ENCODE data around the gene GPA33.

The GPA33 gene

GRCh38 chr1:167086033-167086432 lies 4.1 kb downstream of the GPA33 start:
- H3K4me3 ChIP-seq (ENCODE audit: low read depth, low read length): no peak overlapping the region
- TF ChIP-seq MAX (IDR thresholded peaks at IDR 0.05; ENCODE audit: low read depth, low read length): no peak
- no peak for TF ChIP-seq MYC (IDR thresholded peaks at IDR 0.05; ENCODE audit: low read depth, low read length)
- TF ChIP-seq POLR2A (IDR thresholded peaks at IDR 0.05; ENCODE audit: extremely low read depth, insufficient read length): no peak
- TF ChIP-seq, protein P1, sequence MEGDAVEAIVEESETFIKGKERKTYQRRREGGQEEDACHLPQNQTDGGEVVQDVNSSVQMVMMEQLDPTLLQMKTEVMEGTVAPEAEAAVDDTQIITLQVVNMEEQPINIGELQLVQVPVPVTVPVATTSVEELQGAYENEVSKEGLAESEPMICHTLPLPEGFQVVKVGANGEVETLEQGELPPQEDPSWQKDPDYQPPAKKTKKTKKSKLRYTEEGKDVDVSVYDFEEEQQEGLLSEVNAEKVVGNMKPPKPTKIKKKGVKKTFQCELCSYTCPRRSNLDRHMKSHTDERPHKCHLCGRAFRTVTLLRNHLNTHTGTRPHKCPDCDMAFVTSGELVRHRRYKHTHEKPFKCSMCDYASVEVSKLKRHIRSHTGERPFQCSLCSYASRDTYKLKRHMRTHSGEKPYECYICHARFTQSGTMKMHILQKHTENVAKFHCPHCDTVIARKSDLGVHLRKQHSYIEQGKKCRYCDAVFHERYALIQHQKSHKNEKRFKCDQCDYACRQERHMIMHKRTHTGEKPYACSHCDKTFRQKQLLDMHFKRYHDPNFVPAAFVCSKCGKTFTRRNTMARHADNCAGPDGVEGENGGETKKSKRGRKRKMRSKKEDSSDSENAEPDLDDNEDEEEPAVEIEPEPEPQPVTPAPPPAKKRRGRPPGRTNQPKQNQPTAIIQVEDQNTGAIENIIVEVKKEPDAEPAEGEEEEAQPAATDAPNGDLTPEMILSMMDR (IDR thresholded peaks at IDR 0.05; ENCODE audit: low read depth, low read length): no peak
- DNase-seq (ENCODE audit: low read depth): no peak

- H3K4me3 ChIP-seq (ENCODE audit: low read depth, low read length): no peak overlapping the region
- DNase-seq (ENCODE audit: low read depth): no peak
- TF ChIP-seq POLR2A (IDR thresholded peaks at IDR 0.05; ENCODE audit: extremely low read depth, insufficient read length) (no peak), MYC (IDR thresholded peaks at IDR 0.05; ENCODE audit: low read depth, low read length) (no peak), MAX (IDR thresholded peaks at IDR 0.05; ENCODE audit: low read depth, low read length) (no peak)
- TF ChIP-seq, protein P1 (IDR thresholded peaks at IDR 0.05; ENCODE audit: low read depth, low read length): no peak
Observed at GRCh38 chr1:167084757-167085156, 5.4 kb downstream of the GPA33 start.

DNA sequence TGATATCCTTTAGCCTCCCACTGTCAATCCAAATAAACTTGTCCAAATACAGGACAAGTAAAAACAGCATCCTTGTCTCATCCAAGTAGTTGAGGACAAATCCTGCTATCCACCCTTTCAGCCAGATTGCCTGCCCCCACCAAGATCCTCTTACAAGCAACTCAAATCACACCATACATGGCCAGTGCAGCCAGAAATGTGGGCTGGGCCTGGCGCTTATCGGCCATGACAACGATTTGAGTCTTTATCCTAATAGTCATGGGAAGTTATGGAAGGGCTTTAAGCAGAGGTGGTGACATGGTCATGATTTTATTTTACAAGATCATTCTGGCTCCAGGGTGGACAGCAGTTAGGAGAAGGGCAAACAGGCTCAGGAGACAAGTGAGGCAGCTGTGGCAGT lies 6.3 kb downstream of the GPA33 start:
- DNase-seq (ENCODE audit: low read depth): no peak
- no peak for TF ChIP-seq MYC (IDR thresholded peaks at IDR 0.05; ENCODE audit: low read depth, low read length)
- no peak for TF ChIP-seq MAX (IDR thresholded peaks at IDR 0.05; ENCODE audit: low read depth, low read length)
- TF ChIP-seq, protein P1 (IDR thresholded peaks at IDR 0.05; ENCODE audit: low read depth, low read length): no peak
- no peak for TF ChIP-seq POLR2A (IDR thresholded peaks at IDR 0.05; ENCODE audit: extremely low read depth, insufficient read length)
- no peak overlapping the region for H3K4me3 ChIP-seq (ENCODE audit: low read depth, low read length)

GRCh38 chr1:167083066-167083665 lies 7.0 kb downstream of the GPA33 start:
- H3K4me3 ChIP-seq (ENCODE audit: low read depth, low read length): no peak overlapping the region
- DNase-seq (ENCODE audit: low read depth): no peak
- no peak for TF ChIP-seq MAX (IDR thresholded peaks at IDR 0.05; ENCODE audit: low read depth, low read length)
- TF ChIP-seq POLR2A (IDR thresholded peaks at IDR 0.05; ENCODE audit: extremely low read depth, insufficient read length): no peak
- TF ChIP-seq, protein P1 (IDR thresholded peaks at IDR 0.05; ENCODE audit: low read depth, low read length): no peak
- TF ChIP-seq MYC (IDR thresholded peaks at IDR 0.05; ENCODE audit: low read depth, low read length): no peak

GRCh38 chr1:167082511-167083027 lies 7.6 kb downstream of the GPA33 start:
- H3K4me3 ChIP-seq (ENCODE audit: low read depth, low read length): no peak overlapping the region
- DNase-seq (ENCODE audit: low read depth): peak; percentile 48
- no peak for TF ChIP-seq POLR2A (IDR thresholded peaks at IDR 0.05; ENCODE audit: extremely low read depth, insufficient read length)
- TF ChIP-seq MAX (IDR thresholded peaks at IDR 0.05; ENCODE audit: low read depth, low read length): no peak
- TF ChIP-seq MYC (IDR thresholded peaks at IDR 0.05; ENCODE audit: low read depth, low read length): no peak
- TF ChIP-seq, protein P1 (IDR thresholded peaks at IDR 0.05; ENCODE audit: low read depth, low read length): no peak

Measured in NB4 (cell line).